Astrocyte of the hippocampus (primary cell): ENCODE results near the gene YEATS4.

ENCODE experiments used
- DNase-seq: peaks from one replicate; pipeline ENCODE4 v3.0.0; 2011; ENCODE audit warnings: low read depth, low spot score

YEATS4 gene

DNA sequence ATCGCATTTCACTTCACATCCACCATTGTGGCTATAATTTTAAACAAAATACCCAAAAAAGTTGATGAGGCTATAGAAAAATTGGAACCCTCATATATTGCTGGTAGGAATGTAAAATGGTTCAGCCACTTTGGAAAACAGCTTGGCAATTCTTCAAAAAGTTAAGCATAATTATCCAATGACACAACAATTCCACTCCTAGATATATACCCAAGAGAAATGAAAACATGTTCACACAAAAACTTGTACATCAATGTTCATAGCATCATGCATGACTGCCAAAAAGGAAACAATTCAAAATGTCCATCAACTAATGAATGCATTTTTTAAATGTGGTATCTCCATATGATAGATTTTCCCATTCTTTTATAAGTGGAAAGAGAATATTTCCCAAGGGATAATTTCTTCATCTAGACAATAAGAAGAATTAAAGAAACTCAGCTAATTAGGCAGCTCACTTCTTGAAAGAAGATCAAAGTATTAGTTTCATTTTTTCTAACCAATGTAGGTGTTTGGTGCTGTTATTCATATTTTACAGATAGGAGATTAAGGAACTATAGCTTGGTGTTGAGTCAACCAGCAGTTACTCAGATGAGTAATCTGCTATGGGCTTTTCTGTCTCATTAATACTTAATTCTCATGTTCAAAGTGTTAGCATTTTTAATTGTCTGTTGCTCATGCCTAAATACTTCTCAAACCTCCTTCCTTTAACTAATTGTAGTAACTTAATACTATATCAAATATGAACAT is 32.8 kb downstream of the YEATS4 start:
- no peak for DNase-seq

DNA sequence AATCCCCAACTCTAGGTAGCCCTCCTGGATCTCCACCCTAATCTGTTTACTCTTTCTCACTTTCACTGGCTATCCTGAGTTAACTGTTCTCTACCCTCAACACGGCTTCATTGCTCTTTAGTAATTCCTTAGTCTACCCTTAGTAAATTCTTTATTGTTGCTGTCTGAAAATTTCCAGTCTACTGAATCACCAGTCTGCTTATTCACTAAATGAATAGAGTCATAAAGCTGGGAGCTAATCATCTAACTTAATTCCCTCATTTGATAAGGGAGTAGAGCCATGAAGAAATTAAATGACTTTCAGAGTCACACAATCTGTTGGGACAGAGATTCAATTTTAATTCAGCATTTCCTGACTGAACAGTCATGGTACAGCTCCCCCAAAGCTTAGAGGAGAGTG is 36.5 kb downstream of the YEATS4 start:
- peak; percentile 31 for DNase-seq

DNA sequence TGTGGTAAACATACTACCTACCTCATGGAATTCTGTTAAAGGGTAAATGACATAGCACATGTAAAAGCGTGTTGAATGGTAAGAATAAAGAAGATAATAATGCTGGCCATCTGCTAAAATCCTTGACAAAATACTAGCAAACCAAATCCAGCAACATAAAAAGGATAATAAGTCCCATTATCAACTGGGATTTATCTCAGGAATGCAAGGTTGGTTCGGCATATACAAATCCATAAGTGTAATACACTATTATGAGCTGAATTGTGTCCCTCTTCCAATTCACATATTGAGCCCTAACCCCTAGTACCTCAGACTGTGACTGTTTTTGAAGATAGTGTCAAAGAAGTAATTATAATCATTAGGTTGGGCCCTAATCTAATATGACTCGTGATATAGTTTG is 37.4 kb downstream of the YEATS4 start:
- DNase-seq: no peak

DNA sequence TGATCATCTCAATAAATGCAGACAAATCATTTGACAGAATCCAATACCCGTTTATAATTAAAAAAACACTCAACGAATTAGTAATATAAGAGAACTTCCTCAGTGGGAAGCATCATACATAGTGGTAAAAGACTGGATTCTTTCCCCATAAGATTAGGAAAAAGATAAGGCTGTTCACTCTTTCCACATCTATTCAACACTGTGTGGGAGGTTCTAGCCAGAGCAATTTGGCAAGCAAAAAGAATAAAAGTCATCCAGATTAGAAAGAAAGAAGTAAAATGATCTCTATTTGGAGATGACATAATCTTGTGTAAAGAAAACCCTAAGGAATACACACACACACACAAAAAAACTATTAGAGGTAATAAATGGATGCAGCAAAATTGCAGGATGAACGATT is 38.4 kb downstream of the YEATS4 start:
- DNase-seq: no peak

DNA sequence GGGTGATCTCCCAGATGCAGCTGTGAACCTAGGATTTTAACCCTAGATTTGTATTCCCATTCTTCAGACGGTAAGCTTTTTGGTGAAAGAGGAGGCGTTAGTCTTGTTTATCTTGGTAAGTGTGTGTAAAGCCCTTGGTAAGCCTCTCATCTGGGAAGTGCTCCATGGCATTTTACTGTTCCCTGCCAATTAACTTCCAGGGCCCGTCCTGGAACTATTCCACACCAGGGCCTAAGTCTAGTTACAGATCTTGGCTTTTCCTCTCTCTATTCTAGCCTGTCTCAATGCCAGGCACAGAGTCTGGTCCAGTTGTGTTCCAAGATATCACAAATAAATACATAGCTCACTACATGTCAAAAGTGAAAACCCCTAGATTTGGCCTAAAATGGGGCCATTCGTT is 42.4 kb downstream of the YEATS4 start:
- DNase-seq: peak; percentile 66

DNA sequence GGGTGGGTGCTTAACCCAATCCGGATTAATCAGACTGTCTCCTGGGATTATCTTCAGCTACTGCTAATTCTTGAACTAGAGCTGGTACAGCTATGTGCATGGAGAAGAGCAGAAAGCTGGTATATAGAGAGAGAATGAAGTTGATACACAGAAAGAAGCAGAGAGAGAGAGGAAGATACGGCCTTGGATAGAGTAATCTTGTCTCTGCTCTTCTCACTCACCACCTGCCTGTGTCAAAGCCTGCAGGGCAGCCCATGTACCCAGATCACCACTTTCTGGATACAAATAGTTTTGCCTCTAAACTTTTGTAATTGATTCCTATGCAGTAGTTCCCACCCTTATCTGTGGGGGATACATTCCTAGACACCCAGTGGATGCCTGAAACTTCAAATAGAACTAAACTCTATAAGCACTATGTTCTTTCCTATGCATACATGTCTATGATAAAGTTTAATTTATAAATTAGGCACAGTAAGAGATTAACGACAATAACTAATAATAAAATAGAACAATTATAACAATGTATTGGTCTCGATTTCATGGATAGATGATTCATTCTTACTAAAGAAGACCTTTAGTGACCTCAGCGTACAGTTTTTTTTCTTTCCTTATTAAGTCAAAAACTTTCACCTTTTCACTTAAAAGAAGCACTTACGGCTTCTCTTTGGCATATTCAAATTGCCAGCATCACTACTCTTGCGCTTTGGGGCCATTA is 45.5 kb downstream of the YEATS4 start:
- DNase-seq: peak; percentile 45

DNA sequence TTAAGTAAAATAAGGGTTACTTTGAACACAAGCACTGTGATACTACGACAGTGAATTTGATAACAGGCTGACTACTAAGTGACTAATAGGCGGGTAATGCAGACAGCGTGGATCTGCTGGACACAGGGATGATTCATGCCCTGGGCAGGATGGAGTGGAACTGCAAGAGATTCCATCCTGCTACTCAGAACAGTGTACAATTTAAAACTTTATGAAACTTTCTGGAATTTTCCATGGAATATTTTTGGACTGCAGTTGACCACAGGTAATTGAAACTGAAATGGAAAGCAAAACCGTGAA is 46.0 kb downstream of the YEATS4 start:
- peak; percentile 95 for DNase-seq

DNA sequence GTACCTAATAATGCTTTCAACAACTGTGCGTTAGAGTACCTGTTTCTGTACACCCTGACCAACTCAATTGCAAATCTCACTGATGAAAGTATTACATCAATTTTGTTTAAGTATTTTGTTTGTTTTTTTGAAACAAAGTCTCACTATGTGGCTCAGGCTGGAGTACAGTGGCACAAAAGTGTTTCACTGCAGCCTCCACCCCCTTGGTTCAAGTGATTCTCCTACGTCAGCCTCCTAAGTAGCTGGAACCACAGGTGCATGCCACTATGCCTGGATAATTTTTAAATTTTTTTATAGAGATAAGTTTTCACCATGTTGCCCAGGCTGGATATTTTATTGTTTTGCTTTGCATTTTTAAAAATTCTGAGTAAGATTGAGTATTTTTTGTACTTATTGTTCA is 46.7 kb downstream of the YEATS4 start:
- peak; percentile 47 for DNase-seq

DNA sequence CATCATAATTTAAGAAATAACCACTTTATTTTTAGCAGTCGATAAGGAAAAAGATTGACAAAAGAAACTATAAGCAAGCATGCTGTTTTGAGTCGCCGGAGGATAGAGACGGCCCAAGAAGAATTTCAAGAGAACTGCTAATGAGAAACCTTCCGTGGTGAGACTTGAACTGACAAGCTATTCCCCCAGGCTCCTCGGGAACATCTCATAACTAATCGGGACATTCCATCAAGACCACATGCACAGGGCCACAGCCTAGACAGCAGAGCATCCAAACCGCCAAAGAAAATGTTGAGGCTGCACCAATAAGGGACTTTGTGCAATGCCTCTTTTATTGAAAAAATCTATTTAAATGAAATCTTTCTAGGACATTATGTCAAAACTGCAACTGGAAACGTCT is 51.0 kb downstream of the YEATS4 start:
- no peak for DNase-seq

DNA sequence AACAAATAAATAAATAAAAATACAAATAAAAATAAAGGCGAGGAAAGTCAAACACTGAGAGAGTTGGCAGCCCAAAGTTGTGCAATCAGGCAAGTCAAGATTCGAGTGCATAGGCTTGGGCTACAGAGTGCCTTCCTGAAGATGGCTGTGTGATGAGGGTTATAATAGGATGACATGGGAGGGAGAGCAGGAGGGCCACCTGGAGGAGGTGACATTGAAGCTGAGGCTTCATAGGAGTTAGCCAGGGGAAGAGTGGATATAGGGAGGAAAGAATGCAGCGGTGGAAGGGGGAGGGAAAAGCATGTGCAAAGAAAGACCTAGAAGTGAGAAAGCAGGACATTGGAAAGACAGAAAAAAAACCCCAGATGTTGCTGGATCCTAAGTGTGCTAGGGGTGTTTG is 53.1 kb downstream of the YEATS4 start:
- no peak for DNase-seq

DNA sequence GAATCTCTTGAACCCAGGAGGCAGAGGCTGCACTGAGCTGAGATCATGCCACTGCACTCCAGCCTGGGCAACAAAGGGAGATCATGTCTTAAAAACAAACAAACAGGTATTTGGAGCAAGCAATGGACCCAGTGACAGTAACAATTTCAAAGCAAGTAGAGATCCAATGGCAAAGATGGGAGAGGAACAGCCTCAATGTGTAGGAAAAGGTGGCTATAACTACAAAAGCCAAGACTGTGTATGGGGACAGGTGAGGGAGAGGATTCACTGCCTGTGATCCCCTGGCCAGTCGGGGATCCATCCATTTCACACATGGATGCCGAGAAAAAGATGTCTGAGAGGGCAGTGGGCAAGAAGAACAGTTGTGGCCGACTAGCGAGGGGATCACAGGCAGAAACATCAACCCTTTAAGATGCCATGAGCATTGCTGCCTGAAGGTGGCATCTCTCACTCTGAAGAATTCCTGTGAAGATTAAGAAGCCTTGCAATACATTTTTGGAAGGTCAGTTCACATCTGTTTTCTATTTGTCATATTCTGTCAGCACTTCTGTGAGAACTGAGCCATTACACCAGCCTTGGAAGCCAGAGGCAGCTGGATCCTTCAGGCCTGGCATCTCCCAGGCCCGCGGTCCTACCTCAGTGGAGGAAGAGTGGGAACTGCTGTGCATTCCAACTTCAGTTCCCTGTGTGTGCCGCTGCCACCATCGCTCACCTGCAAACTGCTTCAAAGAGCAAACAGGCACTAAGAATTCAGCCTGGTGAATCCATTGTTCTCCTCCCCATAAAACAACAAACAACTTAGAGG is 56.1 kb downstream of the YEATS4 start:
- peak; percentile 79 for DNase-seq

DNA sequence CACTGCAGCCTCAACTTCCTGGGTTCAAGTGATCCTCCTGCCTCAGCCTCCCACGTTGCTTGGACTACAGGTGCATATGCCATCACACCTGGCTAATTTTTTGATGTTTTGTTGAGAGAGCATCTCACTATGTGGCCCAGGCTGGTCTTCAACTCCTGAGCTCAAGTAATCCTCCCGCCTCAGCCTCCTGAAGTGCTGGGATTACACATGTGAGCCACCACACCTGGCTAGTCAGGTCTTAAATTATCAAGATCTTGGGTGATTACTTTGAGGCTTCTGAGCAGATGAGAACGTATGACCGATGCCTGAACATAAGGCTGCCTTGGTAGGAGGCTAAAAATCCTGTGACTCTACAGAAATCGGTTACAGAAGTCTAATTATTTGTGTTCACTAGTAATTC is 57.7 kb downstream of the YEATS4 start:
- no peak for DNase-seq

DNA sequence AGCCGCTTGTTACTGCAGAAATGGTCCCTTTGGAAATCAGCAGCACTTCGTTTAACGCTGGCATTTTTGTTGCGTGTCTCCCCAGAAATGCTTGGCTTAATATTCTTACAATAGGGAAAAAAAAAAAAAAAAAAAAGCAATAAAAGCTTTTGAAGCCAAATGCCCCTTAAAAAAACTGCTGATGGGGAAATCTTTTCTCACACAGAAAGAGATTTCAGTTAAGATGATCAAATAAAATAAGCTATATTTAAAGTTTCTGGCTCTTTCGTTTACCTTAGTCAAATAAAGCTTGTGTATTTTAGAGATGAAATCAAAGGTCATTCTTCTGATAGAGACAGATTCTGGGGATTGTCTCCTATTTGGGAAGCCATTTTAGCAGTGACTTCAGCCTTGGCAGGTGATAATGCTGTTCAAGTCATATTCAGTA is 58.2 kb downstream of the YEATS4 start:
- no peak for DNase-seq

DNA sequence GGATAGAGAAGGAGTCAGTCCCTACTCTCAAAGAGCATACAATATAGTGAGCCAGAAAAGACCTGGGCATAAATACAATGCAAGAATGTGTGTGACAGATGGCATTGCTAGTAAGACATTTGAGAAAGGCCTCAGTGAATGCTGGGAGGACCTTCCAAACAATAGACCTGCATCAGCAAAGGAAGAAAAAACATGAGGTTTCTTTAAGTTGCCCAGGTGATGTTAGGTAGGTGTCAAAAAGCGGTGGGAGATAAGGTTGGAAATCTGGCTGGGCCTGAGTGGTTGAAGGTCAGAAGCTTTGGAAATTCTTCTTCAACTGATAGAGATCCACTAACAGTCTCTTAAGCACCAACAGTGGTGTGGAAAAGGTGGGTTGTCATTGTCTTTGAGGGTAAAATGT is 60.2 kb downstream of the YEATS4 start:
- no peak for DNase-seq

DNA sequence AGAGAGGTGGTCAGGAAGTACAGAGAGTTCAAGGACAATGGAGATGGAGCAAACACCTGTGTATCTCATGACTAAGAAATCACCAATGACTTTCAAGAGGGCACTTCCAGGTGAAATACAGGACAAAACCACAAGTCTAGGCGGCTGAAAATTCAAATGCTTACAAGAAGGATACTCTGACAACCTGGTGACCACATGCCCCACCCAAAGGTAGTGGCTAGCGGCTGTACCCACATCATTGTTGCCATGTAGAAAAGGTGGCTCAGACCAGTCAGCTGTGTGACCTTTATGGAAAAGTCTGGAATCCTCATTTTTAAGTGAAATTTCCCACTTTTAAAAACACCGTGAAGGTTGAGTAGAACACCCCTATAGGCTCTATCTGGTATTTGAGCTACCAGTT is 62.0 kb downstream of the YEATS4 start:
- DNase-seq: no peak

DNA sequence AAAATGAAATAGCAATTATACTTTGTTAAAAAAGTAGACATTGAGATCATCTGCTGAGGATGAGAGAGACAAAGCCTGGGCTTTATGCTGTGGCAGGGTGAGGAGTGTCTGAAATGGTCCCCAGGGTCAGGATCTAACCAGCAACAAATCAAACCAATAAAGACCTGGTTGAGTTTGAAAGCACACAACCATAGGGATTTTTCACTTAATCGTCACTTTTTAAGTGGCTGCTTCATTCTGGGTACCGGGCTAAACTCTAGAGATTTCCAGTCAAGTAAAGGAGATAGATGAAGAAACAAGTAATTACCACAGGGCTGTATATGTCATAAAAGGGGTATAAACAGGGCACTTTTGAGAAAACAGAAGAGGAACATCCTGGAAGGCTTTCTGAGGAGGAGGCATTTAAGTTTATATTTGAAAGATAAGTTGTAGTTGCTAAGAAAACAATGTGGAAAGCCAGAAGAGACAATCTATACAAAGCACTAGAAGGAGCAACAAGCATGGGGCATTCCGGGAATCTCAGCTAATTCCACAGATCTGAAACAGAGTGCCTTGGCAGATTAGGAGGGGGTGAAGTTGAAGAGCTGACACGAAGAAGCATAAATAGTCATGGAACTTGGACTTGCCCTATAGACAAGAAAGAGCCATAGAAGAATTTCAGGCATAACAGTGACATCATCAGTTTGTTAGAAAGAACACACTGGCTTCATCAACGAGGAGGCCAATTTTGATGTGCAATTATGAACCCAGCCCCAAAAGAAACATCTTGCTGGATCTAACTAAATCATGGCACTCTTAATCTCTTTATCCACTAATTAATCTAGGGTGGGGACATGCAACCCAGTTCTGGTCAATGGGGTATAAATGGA is 63.7 kb downstream of the YEATS4 start:
- no peak for DNase-seq

DNA sequence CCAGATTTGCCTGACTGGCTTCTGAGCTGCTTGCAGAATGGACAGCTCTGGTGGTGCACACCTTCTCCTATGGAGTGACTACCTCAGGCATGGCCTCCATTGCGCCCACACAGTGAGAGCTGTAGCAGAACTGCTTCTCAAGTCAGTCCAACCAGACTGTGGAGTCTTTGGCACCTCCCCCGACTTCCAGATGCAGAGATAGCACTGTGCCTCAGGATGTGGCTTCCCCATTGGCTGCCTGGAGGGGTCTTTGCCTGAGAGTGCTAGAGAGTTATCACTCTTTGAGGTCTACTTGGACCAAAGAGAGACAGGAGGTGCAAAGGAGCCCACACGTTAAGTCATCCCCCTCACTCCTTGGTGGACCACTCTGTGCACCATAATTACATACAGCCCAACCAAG is 65.9 kb downstream of the YEATS4 start:
- DNase-seq: no peak

DNA sequence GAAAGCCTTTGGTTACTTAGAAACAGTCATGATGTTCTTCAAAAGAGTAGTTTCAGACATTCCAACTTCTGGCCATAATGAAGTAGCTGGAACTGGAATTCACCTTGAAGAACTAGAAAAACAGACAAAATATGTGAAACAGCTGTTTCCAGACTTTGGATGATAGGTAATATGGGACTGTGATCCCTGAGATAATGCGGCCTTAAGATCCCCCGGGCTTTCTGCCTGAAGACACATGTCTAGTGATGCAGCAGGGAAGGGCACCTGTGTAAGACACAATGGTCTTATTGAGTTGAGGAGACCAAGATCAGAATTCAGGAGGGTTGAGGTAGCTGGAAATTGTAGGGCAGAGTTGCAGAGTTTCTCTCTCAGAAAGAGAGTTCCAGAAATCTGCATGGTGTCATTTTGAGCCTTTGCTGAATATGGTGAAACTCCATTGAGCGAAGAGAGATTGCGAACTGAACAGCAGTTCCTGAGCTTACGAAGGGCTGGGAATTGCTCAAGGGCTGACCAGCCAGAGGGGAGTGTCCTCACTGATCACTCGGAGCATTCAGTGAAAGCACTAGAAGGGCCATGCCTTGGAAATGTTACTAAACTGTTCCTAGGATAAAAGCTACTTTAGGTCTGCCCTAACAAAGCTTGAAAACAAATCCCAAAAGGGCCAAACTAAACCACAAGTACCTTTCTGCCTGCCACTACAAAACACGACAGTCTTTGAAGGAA is 69.0 kb downstream of the YEATS4 start:
- DNase-seq: no peak

DNA sequence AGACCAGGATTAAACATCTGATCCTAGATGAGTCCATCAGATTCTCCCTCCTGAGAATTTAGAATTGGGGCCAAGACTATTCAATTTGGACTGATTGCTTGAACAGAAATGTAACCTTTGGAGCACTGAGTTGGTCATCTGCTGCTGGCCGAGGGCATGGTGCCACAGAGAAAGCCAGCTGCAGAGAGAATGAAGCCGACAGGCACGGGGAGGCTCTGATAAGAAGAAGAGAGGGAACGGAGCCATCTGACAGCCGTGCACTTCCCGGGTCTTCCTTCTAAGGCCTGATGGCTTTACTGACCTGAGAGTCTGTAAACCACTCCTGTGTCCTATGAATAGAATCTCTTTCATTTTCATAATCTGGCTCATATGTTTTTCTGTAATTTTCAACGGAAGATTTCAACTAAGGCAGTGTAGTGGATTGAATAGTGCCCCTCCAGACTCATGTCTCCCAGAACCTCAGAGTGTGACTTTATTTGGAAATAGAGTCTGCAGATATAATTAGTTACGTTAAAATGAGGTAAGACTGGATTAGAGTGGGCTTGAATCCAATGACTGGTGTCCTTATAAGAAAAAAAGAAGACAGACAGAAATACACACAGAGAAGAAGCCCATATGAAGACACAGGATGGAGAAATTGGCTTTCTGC is 71.5 kb downstream of the YEATS4 start:
- DNase-seq: no peak

DNA sequence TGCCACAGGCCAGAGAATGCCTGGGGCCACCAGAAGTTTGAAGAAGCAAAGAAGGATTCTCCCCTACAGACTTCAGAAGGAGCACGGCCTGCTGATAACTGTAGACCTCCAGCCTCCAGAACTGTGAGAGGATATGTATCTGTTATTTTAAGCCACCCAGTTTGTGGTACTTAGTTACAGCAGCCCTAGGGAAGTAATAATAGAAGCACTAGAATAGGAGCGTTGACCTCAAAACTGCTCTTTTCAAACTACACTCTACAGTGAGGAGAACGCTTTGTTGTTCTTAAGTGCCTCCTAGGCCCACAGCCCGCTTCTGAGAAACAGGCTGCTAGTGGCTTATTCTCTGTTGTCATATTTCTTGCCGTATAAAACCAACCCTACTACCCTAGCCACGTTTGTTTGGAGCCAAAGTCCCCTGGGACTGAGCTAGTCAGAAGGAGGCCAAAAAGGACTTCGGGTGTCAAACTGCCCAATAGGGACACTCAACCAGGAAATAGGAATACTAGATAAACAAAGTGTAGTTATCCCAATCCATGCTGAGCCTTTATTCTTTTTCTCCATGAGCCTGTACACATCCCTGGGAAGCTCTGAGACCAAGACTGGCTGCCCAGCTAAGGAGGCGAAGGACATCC is 72.2 kb downstream of the YEATS4 start:
- DNase-seq: no peak
